HEK293 (cell line): ENCODE data around the gene MVB12B.

Experiments used
- HIC1 ChIP-seq: fragments of 450-650 bp; formaldehyde crosslinking; IDR thresholded peaks from 2 replicates; pipeline ENCODE4 v1.5.1; 2016; ENCODE audit warnings: missing biosample characterization, missing genetic modification characterization
- HOXA7 ChIP-seq: sonication (generic); formaldehyde crosslinking; IDR thresholded peaks from 2 replicates; pipeline ENCODE4 v1.8.1; 2022; ENCODE audit warnings: missing genetic modification reagents, borderline replicate concordance
- KLF1 ChIP-seq: fragments of 450-650 bp; formaldehyde crosslinking; IDR thresholded peaks from 2 replicates; pipeline ENCODE4 v1.5.1; 2016; ENCODE audit warnings: missing biosample characterization, missing genetic modification characterization
- ZNF121 ChIP-seq: fragments of 450-650 bp; formaldehyde crosslinking; IDR thresholded peaks from 2 replicates; pipeline ENCODE4 v1.5.1; 2016; ENCODE audit warnings: missing biosample characterization, missing genetic modification characterization
- ZNF16 ChIP-seq: fragments of 450-650 bp; formaldehyde crosslinking; IDR thresholded peaks from 2 replicates; pipeline ENCODE4 v1.5.1; 2016; ENCODE audit warnings: low read depth, missing biosample characterization, missing genetic modification characterization
- ZNF174 ChIP-seq: fragments of 450-650 bp; formaldehyde crosslinking; IDR thresholded peaks from 2 replicates; pipeline ENCODE4 v1.5.0; 2017; ENCODE audit warnings: missing biosample characterization, mild to moderate bottlenecking, missing genetic modification characterization
- ZNF530 ChIP-seq: fragments of 450-650 bp; formaldehyde crosslinking; IDR thresholded peaks from 2 replicates; pipeline ENCODE4 v1.5.1; 2016; ENCODE audit warnings: low read depth, missing biosample characterization, missing genetic modification characterization
- ZNF639 ChIP-seq: fragments of 450-650 bp; formaldehyde crosslinking; IDR thresholded peaks from 2 replicates; pipeline ENCODE4 v1.5.1; 2016; ENCODE audit warnings: missing biosample characterization, missing genetic modification characterization

GRCh38 chr9:126437268-126437666, 110.6 kb downstream of the MVB12B start:
- TF ChIP-seq ZNF530 (tag by site-specific recombination) (no peak), ZNF16 (tag by site-specific recombination) (no peak), HOXA7 (CRISPR knock-in tag) (no peak), ZNF639 (tag by site-specific recombination) (no peak), ZNF174 (tag by site-specific recombination) (no peak), KLF1 (tag by site-specific recombination) (no peak), HIC1 (no peak), ZNF121 (tag by site-specific recombination) (no peak)
